B cell (primary cell): ENCODE data around the gene KLK2.

Experiments
- EZH2 ChIP-seq: IDR thresholded peaks from 2 replicates; pipeline ENCODE4 v1.6.1; 2012; ENCODE audit warnings: borderline replicate concordance, low read depth, mild to moderate bottlenecking, moderate library complexity, low read length; ENCODE audit not compliant: insufficient read depth, poor library complexity, severe bottlenecking
- TF ChIP-seq, protein P1 (sequence below): fragments of 200-600 bp; IDR thresholded peaks from one replicate; pipeline ENCODE4 v1.8.0; 2022; ENCODE audit warnings: antibody characterized with exemption, mild to moderate bottlenecking

- TF ChIP-seq, protein P1, sequence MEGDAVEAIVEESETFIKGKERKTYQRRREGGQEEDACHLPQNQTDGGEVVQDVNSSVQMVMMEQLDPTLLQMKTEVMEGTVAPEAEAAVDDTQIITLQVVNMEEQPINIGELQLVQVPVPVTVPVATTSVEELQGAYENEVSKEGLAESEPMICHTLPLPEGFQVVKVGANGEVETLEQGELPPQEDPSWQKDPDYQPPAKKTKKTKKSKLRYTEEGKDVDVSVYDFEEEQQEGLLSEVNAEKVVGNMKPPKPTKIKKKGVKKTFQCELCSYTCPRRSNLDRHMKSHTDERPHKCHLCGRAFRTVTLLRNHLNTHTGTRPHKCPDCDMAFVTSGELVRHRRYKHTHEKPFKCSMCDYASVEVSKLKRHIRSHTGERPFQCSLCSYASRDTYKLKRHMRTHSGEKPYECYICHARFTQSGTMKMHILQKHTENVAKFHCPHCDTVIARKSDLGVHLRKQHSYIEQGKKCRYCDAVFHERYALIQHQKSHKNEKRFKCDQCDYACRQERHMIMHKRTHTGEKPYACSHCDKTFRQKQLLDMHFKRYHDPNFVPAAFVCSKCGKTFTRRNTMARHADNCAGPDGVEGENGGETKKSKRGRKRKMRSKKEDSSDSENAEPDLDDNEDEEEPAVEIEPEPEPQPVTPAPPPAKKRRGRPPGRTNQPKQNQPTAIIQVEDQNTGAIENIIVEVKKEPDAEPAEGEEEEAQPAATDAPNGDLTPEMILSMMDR: no peak
- no peak for TF ChIP-seq EZH2
Measured at GRCh38 chr19:50916069-50916468, 42.8 kb downstream of the KLK2 start.
